Skin epidermis (tissue), 12 donors: ENCODE measurements around the gene SCYL2.
"Not testable (repeated sequence)": the region's sequence is repeated elsewhere in the genome, so short reads cannot be mapped to it uniquely, and the experiment has no call there.

Experiments
- H3K27ac ChIP-seq, 21 experiments: fragments of 200-600 bp; sonication (generic) in 11 of 21; one replicate each; pipeline ENCODE4 v1.5.0; 2020; ENCODE audit warnings: mild to moderate bottlenecking in 3 of 21, inconsistent platforms in 2 of 21, moderate library complexity in 2 of 21
- H3K4me3 ChIP-seq, 7 experiments: fragments of 200-600 bp; sonication (generic) in 2 of 7; one replicate each; pipeline ENCODE4 v1.5.0; 2020; ENCODE audit warnings: inconsistent platforms in 2 of 7, mild to moderate bottlenecking in 2 of 7, moderate library complexity in 1 of 7

The SCYL2 gene

GRCh38 chr12:100308138-100308537 is 41.2 kb downstream of the SCYL2 start:
- not testable (repeated sequence) for H3K27ac ChIP-seq, H3K4me3 ChIP-seq

- H3K4me3 ChIP-seq: no peak overlapping the region
- no peak overlapping the region for H3K27ac ChIP-seq
Observed at GRCh38 chr12:100311317-100311716, 44.3 kb downstream of the SCYL2 start.

- no peak overlapping the region for H3K27ac ChIP-seq
- H3K4me3 ChIP-seq: no peak overlapping the region
Observed at GRCh38 chr12:100317371-100317770, 50.4 kb downstream of the SCYL2 start.

GRCh38 chr12:100324498-100324897 is 57.5 kb downstream of the SCYL2 start:
- no peak overlapping the region for H3K27ac ChIP-seq
- no peak overlapping the region for H3K4me3 ChIP-seq

DNA sequence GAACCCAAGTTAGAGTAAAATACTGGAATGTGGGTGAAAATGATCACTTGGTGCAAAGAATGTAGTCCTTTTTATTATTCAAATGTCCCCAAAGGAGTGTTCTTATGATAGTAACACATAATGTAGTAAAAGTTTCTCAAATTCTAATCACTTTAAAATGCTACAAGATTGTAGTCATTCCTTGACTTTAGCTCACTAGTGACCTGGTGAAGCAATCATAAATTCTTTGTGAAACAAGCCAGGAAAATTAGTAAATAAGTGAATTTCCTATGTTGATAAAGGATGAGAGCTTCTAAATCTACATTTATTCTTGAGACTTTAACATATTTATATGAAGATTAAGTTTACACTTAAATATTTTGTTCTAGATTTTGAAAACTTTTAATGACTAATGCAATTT is 59.2 kb downstream of the SCYL2 start:
- H3K4me3 ChIP-seq: no peak overlapping the region
- no peak overlapping the region for H3K27ac ChIP-seq

DNA sequence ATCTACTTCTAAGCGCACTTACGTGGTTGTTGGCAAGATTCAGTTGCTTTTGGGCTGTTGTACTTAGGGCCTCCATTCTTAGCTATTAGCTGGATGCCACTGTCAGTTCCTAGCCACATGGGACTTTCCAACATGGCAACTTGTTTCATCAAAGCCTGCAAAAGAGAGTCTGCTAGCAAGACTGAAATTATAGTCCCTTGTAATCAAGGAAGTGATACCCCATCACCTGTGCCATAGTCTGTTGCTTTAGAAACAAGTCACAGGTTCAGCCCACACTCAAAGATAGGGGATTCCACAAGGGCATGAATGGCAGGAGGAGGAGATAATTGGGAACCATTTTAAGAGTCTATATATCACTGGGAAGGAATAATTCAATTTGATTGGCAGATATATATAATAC is 62.8 kb downstream of the SCYL2 start:
- Histone ChIP-seq H3K4me3 (no peak overlapping the region), H3K27ac (no peak overlapping the region)

GRCh38 chr12:100331871-100332270 is 64.9 kb downstream of the SCYL2 start:
- H3K27ac ChIP-seq: no peak overlapping the region
- H3K4me3 ChIP-seq: no peak overlapping the region

- H3K4me3 ChIP-seq: no peak overlapping the region
- no peak overlapping the region for H3K27ac ChIP-seq
Observed at GRCh38 chr12:100332852-100333251, 65.9 kb downstream of the SCYL2 start.

DNA sequence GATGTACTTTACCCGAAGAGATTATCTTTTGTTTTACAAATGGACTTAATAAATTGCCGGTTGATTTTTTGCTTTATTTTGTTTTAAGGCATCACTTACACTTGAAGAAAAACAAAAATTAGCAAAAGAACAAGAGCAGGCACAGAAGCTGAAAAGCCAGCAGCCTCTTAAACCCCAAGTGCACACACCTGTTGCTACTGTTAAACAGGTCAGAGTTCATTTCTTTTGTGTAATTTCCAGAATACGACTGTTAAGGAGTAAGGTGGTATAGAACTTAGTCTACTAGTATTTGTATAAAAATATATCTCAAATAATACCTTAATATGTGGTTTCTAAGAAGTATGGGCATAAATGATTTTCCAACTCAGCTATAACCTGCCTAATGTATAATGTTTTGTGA is 70.3 kb downstream of the SCYL2 start:
- no peak overlapping the region for H3K27ac ChIP-seq
- no peak overlapping the region for H3K4me3 ChIP-seq

DNA sequence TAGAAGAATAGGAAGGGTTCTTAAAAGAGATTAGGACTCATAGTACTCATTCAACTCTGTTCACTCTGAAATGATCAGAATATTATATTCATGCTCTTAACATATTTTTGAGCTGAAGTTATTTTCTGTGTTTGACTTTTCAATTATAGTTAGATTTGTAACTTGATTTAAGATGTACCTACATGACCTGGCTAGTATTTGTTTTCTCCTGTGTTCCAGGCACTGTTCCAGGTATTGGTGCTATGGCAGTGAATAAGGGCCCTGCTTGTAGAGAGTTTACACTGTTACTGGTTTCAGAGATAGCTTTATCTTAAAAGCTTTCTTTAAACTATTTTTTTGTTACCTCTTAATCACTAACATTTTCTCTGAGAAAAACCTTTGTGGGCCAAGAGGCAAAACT is 70.8 kb downstream of the SCYL2 start:
- H3K27ac ChIP-seq: no peak overlapping the region
- H3K4me3 ChIP-seq: no peak overlapping the region

DNA sequence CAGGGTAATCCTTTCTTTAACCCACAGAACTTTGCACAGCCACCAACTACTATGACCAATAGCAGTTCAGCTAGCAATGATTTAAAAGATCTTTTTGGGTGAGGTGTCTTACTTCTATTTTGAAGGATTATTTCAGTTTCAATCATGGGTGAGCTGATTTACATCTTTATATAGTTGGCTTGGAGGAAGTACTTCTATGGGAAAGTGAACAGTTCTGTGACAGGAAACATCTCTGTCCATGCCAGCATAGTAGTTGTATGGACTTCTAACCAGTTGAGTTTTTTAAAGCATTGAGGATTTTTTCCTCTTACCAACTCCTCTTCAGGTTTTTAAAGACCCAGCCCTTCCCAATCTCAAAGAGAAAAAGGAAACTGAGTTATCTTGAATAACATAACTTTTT is 72.1 kb downstream of the SCYL2 start:
- H3K4me3 ChIP-seq: no peak overlapping the region
- H3K27ac ChIP-seq: no peak overlapping the region

DNA sequence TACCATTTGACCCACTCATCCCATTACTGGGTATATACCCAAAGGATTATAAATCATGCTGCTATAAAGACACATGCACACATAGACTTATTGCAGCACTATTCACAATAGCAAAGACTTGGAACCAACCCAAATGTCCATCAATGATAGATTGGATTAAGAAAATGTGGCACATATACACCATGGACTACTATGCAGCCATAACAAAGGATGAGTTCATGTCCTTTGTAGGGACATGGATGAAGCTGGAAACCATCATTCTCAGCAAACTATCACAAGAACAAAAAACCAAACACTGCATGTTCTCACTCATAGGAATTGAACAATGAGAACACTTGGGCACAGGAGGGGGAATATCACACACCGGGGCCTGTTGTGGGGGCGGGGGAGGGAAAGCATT is 75.9 kb downstream of the SCYL2 start:
- H3K4me3 ChIP-seq, H3K27ac ChIP-seq: not testable (repeated sequence)

GRCh38 chr12:100344351-100344750 is 77.4 kb downstream of the SCYL2 start:
- H3K4me3 ChIP-seq, H3K27ac ChIP-seq: not testable (repeated sequence)

DNA sequence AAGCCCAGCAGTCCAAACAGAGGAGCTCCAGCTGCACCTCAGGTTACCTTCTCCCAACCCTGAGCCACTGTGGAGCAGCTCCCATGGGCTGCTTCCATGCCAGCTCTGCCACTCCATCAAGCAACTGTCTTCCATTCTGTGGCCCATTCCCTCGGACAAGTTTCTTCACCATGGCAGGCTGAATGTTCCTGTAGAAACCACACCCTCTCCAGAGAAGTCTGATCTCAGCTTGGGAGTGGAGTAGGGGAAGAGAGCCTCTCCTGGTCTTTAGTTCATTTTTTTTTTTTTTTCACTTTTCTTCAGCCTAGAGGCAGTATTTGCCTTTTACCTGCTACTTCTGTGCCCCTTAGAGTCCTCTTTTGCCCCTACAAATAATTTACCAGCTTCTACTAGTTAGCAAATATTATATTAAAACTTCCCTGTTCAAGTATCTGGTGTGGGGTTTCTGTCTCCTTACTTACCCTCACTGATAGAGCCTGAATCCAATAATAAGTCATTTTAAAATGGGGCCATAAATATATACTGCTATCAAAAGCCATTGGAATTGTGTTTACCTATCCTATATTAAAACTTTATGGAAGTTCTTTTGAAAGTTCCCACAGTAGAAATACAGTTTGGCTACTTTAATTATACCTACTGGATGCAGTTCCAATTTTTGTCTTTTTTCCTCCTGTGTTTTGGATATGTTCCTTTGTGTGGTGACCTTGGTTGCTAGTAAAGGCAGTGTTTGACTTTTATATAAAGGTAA is 78.2 kb downstream of the SCYL2 start:
- Histone ChIP-seq H3K4me3 (no peak overlapping the region), H3K27ac (no peak overlapping the region)

DNA sequence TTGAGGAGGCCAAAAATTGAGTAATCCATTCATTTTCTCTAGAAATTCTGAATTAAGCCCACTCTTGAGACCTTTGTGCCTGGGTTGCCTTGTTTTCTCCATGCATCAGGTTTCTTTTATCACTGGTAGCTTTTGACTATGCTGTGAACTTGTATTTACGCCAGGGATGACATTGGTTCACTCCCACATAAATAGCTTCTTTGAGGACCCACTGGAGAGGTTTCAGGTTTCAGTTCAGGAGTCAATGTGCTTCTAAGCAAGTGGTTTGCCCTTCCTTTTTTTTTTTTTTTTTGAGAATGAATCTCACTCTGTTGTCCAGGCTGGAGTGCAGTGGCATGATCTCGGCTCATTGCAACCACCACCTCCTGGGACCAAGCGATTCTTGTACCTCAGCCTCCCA is 79.7 kb downstream of the SCYL2 start:
- no peak overlapping the region for H3K4me3 ChIP-seq
- H3K27ac ChIP-seq: no peak overlapping the region

DNA sequence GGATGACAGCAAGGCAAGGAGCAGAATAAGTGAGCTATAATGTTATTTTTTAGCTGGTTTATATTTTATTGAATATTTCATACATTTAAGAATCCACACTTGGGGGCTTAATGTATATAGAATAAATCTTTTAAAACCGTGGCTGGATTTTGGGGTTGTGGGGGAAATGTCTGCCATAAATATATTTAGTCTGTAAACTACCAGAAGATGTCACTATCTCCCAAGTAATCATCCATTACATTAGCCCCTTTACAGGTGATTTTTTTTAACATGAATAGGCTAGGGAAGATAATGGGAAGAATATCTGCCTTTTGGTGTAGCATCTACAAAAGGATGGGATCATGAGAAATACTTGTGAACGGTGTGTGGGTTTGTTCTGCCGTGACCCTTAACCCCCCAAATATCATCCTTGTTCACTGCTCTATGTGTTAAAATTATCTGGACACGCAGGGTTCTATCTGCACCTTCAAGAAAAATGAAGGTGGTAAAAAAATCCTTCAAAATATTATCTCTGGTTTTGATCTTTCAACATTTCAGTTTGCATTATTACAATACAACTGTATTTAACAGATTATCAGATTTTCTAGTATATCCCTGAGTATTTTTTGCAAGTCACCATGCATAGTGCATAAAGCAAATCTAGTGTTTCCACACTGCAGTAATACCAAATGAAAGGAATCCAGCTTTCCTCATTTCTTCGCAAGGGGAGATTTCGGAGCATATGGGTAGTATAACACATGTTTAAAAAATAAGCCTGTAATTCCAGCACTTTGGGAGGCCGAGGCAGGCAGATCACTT is 81.9 kb downstream of the SCYL2 start:
- Histone ChIP-seq H3K4me3 (no peak overlapping the region), H3K27ac (no peak overlapping the region)

GRCh38 chr12:100356644-100357223 is 89.8 kb downstream of the SCYL2 start, which contains the start of gene SLC17A8:
TSS of gene SLC17A8 (plus strand) at chr12:100357074. CDS start at chr12:100357392, 318 bp downstream.
- no peak within 1 kb of the TSS for H3K4me3 ChIP-seq
- no peak within 1 kb of the TSS for H3K27ac ChIP-seq

- no peak overlapping the region for H3K4me3 ChIP-seq
Observed at GRCh38 chr12:100359248-100359647, 92.3 kb downstream of the SCYL2 start.

DNA sequence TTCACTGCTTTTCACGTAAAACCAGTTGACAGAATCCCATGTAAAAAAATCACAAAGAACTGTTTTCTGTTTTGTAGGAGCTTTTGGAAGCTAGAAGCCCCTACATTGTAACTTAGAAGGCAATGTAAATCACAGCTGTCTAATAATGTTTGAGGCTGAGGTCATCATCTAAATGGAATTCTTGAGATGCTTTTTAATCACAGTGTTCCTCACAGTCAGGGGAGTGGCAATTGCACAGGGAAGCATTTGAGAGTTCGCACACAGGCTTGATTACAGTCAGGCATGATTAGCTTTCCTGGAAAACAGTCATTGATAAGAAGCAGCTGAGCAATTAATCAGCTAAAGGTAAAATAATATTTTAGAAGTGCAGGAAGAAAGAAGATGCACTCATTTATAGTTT is 92.8 kb downstream of the SCYL2 start:
- Histone ChIP-seq H3K27ac (no peak overlapping the region), H3K4me3 (no peak overlapping the region)

More at GRCh38 chr12:100359248-100359647, 92.3 kb downstream of the SCYL2 start:
- H3K27ac ChIP-seq: no peak overlapping the region

- Histone ChIP-seq H3K27ac (no peak overlapping the region), H3K4me3 (no peak overlapping the region)
Observed at GRCh38 chr12:100360450-100360849, 93.5 kb downstream of the SCYL2 start.

DNA sequence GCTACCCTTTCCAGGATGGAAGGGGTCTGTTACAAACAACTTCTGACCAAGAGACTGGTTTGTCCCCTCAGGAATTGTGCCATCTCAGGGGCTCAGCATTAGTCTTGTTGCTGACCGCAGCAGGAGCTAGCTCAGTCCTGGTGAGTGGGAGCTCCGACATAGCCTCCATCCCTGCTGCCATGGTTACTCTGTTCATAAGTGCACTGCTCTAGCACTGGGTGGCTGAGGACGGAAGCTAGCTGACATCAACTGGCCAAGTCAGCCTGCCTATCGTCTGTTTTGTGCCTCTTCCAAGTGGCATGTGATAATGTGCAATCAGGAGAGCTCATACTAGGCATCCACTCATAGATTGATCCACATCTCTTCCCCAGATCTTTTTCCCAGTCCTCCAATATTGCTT is 97.3 kb downstream of the SCYL2 start:
- Histone ChIP-seq H3K27ac (no peak overlapping the region), H3K4me3 (no peak overlapping the region)
